Thoracic aorta endothelial cell (primary cell): Measurements from ENCODE around the gene NENF. TPM values are rescaled to one million over a fixed set of nuclear protein-coding genes. Genes with fewer than 3 reads are reported as not detected.

Experiments
- total RNA-seq: library from RNA; depleted of rRNA; stranded (reverse); fragments of >200 nt; gene quantifications from 2 replicates; pipeline ENCODE4 v1.2.3, GENCODE V29; 2012

The NENF gene
- total RNA-seq = 10.0 and 12.0 TPM in 2 replicates

DNA sequence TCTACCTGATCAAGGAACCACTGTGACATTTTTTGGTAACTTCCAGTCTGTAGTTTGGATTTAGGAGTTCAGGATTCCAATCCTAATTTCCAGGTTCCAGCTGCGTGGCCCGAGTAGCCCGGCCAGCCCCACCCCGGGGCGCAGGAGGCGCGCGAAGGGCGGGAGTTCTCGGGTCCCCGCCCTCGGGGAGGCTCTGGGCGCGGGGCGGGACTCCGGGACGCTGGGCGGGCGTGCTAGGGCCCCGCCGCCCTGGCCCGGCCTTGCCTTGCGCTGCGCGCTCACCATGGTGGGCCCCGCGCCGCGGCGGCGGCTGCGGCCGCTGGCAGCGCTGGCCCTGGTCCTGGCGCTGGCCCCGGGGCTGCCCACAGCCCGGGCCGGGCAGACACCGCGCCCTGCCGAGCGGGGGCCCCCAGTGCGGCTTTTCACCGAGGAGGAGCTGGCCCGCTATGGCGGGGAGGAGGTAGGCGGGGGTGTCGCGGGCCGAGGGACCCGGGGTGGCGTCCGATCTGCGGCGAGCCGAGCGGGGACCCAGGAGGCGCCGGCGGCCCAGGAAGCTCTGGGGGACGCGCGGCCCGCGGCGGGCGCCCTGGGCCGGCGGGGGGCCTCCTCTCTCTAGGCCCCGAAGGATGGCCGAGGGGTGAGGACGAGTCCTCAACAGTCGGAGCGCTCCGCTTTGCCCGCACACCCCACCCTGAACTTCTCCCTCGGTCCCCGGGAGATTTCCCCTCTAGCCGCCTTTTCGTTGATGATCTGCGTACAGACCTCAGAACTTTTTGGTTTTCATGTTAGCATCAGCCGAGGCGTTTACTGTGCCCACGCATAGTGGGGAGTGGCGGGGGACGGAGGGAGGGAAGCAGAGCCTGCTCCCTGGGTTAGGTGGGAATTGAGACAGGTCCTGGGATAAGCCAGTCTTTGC lies at the start of gene NENF:
Gene NENF (plus strand): TSS at position 260 of the 916 bp plus-strand sequence. CDS start 24 bp downstream, at position 284.

DNA sequence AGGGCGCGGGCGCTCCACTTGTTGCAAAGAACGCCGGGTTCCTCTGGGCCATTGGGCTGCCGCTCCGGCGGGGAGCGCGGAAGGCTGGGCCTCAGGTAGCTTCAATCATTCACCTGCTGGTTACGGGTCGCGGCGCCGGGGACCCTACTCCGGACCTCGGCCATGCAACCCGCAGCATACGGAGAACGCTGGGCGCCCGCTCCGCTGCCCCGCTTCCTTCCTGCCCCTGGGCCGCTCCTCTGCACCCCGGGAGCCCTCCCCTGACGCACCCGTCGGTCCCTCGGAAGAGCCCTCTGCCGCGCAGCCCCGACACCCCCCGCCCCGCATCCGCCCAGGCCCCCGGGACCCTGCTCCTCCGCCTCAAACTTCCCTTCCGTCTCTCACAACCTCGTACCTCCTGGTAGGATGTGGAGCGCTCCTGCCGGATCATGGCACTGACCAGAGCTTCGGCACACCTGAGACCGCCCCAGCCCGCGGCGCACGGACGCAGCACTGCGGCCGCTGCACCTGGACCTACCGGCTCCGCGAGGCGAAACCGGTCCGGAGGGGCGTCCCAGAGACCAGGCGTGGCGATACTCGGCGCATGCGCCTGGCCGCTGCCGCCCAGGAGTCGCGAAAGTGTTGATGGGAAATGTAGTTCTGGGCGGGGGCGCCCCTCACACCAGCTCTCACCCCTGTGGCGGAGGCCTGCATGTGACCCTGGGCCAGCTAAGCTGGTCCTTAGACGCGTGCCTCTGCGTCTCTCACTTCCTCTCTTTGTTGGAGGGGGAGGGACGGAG lies 18.2 kb upstream of the NENF start, which contains the start of gene PACC1:
Gene PACC1 (minus strand): TSS at position 559 of the 779 bp plus-strand sequence. CDS start 129 bp downstream, at position 430.

Other genes with a start within 250 kb of the NENF start
- 34.4 and 53.2 TPM in 2 replicates for gene PPP2R5A, start 147.5 kb upstream of the NENF start, total RNA-seq
- gene PACC1, start 18.0 kb upstream of the NENF start, total RNA-seq = 11.2 and 12.9 TPM in 2 replicates
- gene ATF3, start 175.8 kb downstream of the NENF start, total RNA-seq = 1.4 and 2.4 TPM in 2 replicates